PFSK-1 (cell line): ENCODE data around the gene BSND.

ENCODE experiments used
- FOXP2 ChIP-seq: optimal IDR thresholded peaks from 2 replicates; pipeline ENCODE3; 2011; ENCODE audit warnings: borderline replicate concordance, control low read depth, inconsistent platforms; ENCODE audit not compliant: insufficient read depth; ENCODE audit errors: extremely low read length, extremely low read depth
- POLR2AphosphoS5 ChIP-seq: IDR thresholded peaks from 2 replicates; pipeline ENCODE4 v1.6.1; 2012; ENCODE audit warnings: low read depth, mild to moderate bottlenecking, control low read depth, low read length, moderate library complexity
- SIN3A ChIP-seq: IDR thresholded peaks from 2 replicates; pipeline ENCODE4 v1.6.1; 2012; ENCODE audit warnings: mild to moderate bottlenecking, low read length, moderate library complexity, borderline replicate concordance; ENCODE audit not compliant: insufficient read depth
- TAF1 ChIP-seq: IDR thresholded peaks from 2 replicates; pipeline ENCODE4 v1.6.1; 2012; ENCODE audit warnings: low read length, control low read depth, borderline replicate concordance; ENCODE audit not compliant: insufficient read depth
- TF ChIP-seq, protein P1 (sequence below), 2 experiments: IDR thresholded peaks; 2 replicates each; pipeline versions ENCODE4 v1.6.1 to v1.8.0; 2011 to 2012; ENCODE audit warnings: low read depth in 2 of 2, low read length in 2 of 2, control low read depth in 1 of 2, inconsistent platforms in 1 of 2, mild to moderate bottlenecking in 1 of 2, moderate library complexity in 1 of 2; ENCODE audit not compliant: insufficient read depth in 1 of 2

DNA sequence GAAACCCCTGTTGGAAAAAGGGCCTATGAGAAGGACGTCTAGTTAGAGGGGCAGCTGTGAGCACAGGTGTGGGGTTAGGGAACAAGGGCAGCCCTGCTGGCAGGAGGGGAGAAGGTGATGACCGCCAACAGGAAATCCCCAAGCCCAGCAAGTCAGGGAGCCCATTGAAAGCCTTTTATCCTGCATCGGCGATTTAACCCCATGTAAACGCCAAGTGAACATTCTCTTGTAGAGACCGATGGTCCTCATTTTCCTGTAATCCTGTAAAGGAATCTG lies 1.1 kb upstream of the BSND start:
- TF ChIP-seq, protein P1, sequence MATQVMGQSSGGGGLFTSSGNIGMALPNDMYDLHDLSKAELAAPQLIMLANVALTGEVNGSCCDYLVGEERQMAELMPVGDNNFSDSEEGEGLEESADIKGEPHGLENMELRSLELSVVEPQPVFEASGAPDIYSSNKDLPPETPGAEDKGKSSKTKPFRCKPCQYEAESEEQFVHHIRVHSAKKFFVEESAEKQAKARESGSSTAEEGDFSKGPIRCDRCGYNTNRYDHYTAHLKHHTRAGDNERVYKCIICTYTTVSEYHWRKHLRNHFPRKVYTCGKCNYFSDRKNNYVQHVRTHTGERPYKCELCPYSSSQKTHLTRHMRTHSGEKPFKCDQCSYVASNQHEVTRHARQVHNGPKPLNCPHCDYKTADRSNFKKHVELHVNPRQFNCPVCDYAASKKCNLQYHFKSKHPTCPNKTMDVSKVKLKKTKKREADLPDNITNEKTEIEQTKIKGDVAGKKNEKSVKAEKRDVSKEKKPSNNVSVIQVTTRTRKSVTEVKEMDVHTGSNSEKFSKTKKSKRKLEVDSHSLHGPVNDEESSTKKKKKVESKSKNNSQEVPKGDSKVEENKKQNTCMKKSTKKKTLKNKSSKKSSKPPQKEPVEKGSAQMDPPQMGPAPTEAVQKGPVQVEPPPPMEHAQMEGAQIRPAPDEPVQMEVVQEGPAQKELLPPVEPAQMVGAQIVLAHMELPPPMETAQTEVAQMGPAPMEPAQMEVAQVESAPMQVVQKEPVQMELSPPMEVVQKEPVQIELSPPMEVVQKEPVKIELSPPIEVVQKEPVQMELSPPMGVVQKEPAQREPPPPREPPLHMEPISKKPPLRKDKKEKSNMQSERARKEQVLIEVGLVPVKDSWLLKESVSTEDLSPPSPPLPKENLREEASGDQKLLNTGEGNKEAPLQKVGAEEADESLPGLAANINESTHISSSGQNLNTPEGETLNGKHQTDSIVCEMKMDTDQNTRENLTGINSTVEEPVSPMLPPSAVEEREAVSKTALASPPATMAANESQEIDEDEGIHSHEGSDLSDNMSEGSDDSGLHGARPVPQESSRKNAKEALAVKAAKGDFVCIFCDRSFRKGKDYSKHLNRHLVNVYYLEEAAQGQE (IDR thresholded peaks at IDR 0.05; ENCODE audit: insufficient read depth in 1 of 2, low read depth in 2 of 2, low read length in 2 of 2), result no peak
- TF ChIP-seq POLR2AphosphoS5 (no peak), TAF1 (no peak), SIN3A (no peak), FOXP2 (no peak)
